ENCODE measurements around the gene PDS5B. TPM values are rescaled to one million over a fixed set of nuclear protein-coding genes. Genes with fewer than 3 reads are reported as not detected.
"Not testable (repeated sequence)": the region's sequence is repeated elsewhere in the genome, so short reads cannot be mapped to it uniquely, and the experiment has no call there.

Gene PDS5B
- total RNA-seq, result 80.1 TPM

- peak; percentile 96 for DNase-seq (ENCODE audit: low spot score)
- intact Hi-C loops (cut with DNase I), result no loop called here
- peak; percentile 95 for ATAC-seq
Measured at GRCh38 chr13:32586080-32586900, at the start of gene PDS5B. Gene PDS5B (plus strand): TSS chr13:32586452. CDS start chr13:32648773, 62,321 bp downstream.

- intact Hi-C loops (cut with DNase I), result no loop called here
- peak; percentile 66 for DNase-seq (ENCODE audit: low spot score)
- ATAC-seq, result peak; percentile 21
Measured at GRCh38 chr13:32537580-32538142, 48.6 kb upstream of the PDS5B start.

- peak; percentile 67 for DNase-seq (ENCODE audit: low spot score)
- intact Hi-C loops (cut with DNase I), result no loop called here
Measured at GRCh38 chr13:32538143-32538620, 48.1 kb upstream of the PDS5B start.

DNA sequence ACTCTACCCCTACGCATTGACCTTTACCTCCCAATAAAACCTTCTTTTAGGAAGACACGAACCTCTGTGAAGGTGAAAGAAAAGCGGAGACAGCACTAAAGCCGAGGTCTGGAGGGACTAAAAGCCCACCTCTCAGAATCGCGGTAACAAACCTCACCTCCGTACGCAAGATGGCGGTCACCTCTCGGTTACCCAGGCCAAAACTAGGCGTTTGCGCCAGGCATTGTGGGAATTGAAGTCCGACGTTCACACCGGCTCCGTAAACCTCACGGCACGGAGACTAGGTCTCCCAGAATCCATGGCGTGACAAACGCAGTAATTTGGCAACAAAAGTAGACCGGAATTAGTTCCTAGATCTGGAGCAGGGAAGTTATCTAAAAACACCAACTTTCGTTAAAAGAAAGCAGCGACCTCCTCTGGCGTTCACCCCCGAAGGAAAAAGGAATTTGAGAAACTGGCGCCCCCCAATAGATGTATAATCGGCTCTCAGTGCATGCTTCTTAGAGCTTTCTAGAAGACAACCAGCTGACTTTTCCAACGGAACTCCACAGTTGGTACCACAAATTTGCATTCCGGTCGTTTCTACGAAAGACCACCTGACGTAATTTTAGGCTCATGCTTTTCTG, 47.5 kb upstream of the PDS5B start, which contains the start of gene N4BP2L2:
Gene N4BP2L2 (minus strand): TSS at position 175 of the 626 bp plus-strand sequence. CDS start 1,768 bp downstream, outside the sequence.
- DNase-seq (ENCODE audit: low spot score), result peak; percentile 96
- intact Hi-C loops (cut with DNase I), result no loop called here
- ATAC-seq, result peak; percentile 100

More at GRCh38 chr13:32538143-32538620, 48.1 kb upstream of the PDS5B start:
- ATAC-seq, result peak; percentile 63

- intact Hi-C loops (cut with DNase I), result no loop called here
- DNase-seq (ENCODE audit: low spot score) (no peak), ATAC-seq (no peak)
Measured at GRCh38 chr13:32542221-32542620, 44.0 kb upstream of the PDS5B start.

- DNase-seq (ENCODE audit: low spot score) (no peak), ATAC-seq (no peak)
- intact Hi-C loops (cut with DNase I), result no loop called here
Measured at GRCh38 chr13:32545083-32545482, 41.2 kb upstream of the PDS5B start.

GRCh38 chr13:32548837-32549236, 37.4 kb upstream of the PDS5B start:
- intact Hi-C loops (cut with DNase I), result no loop called here

DNA sequence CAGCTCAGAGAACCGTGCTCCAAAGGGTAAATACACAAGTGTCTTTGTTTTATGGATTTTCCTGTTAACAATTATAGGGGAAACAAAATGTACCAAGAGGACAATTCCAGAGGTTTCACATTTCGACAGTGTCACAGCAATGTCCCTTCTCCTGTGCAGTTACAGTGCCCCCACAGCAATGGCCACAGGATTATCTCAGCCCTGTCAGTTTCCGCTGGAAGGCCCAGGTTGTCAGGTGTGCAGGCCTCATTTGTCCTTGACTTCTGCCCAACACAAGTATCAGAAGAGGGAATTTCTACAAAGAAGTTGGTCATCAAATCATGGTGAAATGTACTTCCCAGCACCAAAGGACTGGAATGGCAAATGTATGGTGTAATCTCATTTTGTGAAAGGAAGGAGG, 36.5 kb upstream of the PDS5B start:
- intact Hi-C loops (cut with DNase I), result no loop called here
- ATAC-seq, result no peak

More at GRCh38 chr13:32548837-32549236, 37.4 kb upstream of the PDS5B start:
- ATAC-seq, result no peak
- DNase-seq (ENCODE audit: low spot score), result no peak

DNA sequence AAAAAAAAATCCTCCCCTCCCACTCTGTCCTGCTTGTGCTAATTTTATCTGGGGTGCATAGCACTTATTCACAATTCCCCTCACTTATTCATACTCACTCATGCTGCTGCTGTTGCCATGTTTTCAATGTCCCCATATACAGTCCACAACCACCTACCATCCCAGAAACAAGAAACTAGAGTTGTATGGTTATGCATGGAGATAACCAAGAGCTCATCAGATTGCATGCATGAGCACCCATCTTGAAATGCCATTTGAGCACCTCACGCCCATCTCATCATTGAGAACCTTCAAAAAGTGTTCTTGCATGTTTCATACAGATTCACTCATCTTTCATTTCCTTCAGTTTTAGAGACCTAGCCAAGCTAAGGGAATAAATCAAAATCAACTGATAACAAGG, 32.5 kb upstream of the PDS5B start:
- no peak for DNase-seq (ENCODE audit: low spot score)
- no peak for ATAC-seq

More for the DNA sequence above, 36.5 kb upstream of the PDS5B start:
- DNase-seq (ENCODE audit: low spot score), result no peak

GRCh38 chr13:32555613-32556012, 30.6 kb upstream of the PDS5B start:
- DNase-seq (ENCODE audit: low spot score) (no peak), ATAC-seq (no peak)
- intact Hi-C loops (cut with DNase I), result no loop called here

More for the DNA sequence above, 32.5 kb upstream of the PDS5B start:
- intact Hi-C loops (cut with DNase I), result no loop called here

GRCh38 chr13:32560842-32561241, 25.4 kb upstream of the PDS5B start:
- DNase-seq (ENCODE audit: low spot score); ATAC-seq; intact Hi-C loops (cut with DNase I): not testable (repeated sequence)

DNA sequence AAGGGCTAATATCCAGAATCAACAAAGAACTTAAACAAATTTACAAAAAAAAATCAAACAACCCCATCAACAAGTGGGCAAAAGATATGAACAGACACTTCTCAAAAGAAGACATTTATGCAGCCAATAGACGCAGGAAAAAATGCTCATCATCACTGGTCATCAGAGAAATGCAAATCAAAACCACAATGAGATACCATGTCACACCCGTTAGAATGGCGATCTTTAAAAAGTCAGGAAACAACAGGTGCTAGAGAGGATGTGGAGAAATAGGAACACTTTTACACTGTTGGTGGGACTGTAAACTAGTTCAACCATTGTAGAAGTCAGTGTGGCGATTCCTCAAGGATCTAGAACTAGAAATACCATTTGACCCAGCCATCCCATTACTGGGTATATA, 10.6 kb upstream of the PDS5B start:
- ATAC-seq; intact Hi-C loops (cut with DNase I); DNase-seq (ENCODE audit: low spot score): not testable (repeated sequence)

DNA sequence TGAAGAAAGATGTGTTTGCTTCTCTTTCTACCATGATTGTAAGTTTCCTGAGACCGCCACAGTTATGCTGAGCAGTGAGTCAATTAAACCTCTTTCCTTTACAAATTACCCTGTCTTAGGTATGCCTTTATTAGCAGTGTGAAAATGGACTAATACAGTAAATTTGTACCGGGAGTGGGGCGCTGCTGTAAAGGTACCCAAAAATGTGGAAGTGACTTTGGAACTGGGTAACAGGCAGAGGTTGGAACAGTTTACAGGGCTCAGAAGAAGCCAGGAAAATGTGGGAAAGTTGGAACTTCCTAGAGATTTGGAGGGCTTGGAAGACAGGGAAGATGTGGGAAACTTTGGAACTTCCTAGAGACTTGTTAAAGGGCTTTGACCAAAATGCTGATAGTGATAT, 9.2 kb upstream of the PDS5B start:
- intact Hi-C loops (cut with DNase I), result no loop called here
- DNase-seq (ENCODE audit: low spot score) (no peak), ATAC-seq (no peak)

DNA sequence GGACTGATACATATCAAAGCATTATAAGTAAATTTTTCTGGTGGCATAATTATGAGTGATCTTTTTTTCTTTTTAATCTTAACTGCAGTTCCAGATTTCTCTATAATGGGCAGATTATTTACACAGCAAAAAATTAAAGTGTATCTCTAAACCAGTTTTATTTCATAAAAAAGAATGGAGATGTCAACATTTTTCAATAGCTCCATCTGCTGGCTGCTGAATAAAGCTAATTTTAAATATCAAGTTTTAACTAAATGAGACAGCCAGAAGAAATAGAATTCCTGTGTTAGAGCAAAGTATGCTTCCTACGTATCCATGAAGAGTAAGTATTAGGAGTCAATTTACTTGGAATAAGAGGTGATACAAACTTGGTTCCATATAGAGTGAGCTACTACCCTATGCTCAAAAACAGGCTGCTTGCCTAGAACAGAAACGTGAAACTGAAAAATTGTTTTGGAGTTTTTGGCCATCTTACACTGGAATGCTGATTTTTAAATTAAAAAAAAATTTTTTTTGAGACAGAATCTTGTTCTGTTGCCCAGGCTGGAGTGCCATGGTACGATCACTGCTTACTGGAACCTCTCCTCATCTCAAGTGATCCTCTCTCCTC, 5.0 kb upstream of the PDS5B start:
- intact Hi-C loops (cut with DNase I), result no loop called here

GRCh38 chr13:32582281-32582680, 4.0 kb upstream of the PDS5B start:
- DNase-seq (ENCODE audit: low spot score) (no peak), ATAC-seq (no peak)
- intact Hi-C loops (cut with DNase I), result no loop called here

More for the DNA sequence above, 5.0 kb upstream of the PDS5B start:
- DNase-seq (ENCODE audit: low spot score), result no peak
- no peak for ATAC-seq

DNA sequence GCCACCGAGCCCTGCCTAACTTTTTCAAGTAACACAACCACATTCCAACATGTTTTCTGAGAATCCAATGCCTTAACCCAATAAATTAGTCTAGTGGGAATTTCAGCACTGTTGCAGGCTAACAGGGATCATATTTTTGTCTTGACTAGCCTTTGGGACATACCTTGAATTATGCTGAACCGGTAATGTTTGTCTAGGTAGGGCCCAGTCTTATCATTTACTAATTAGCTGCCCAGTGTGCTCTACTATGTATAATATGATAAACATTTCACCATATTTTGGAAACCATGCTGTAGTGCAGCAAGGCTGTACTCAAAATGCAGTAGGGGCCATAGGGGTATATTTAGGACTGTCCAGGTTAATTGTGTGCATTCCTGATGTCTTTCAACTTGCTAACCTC, 3.3 kb upstream of the PDS5B start:
- ATAC-seq (no peak), DNase-seq (ENCODE audit: low spot score) (no peak)
- intact Hi-C loops (cut with DNase I), result no loop called here

GRCh38 chr13:32585550-32586079, 637 bp upstream of the PDS5B start:
- intact Hi-C loops (cut with DNase I), result no loop called here
- ATAC-seq (no peak), DNase-seq (ENCODE audit: low spot score) (peak; percentile 64)

GRCh38 chr13:32587011-32587810, 959 bp downstream of the PDS5B start:
- peak; percentile 57 for ATAC-seq
- intact Hi-C loops (cut with DNase I), result no loop called here
- DNase-seq (ENCODE audit: low spot score), result peak; percentile 89
